Measurements from ENCODE around the gene NFIA.

The NFIA gene

DNA sequence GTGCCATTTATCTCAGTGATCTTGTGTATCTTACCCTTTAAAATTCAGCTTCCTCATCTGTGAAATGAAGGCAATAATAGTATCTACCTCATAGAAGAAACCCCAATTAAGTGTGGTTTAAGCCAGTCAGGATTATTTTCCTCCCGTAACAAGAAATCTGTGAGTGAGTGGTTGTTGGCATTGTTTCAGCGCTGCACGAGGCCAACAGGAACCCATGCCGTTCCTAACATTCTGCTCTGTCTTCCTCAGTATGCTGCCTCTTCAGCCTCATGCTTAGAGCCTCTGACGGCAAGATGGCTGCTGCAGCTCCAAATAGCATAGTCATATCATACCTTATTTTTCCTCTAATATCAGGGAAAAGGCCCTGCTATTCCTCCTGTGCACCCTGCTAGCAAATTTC is 352.9 kb downstream of the NFIA start:
- no peak for TF ChIP-seq CTCF (IDR thresholded peaks at IDR 0.05; ENCODE audit: low read depth, low read length)
- no peak for DNase-seq (ENCODE audit: extremely low read depth, low read depth)

DNA sequence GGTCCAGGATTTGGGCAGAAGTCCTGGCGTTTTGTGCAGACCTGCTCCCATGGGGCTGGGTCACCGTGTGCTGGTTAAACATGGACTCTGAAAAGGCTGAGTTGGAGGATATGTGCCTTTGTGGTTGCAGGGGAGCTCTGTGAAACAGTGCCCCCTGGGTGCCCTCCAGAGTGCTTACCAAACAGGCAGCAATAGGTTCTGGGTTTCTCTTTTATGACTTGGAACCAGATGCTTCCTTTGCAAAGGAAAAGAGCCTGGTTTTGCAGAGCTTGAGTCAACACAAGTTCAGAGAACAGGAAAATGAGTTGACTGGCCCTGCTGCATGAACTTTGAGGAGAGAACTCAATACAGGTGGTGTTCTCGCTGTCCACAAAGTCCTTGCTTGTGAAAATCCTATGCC is 353.7 kb downstream of the NFIA start:
- DNase-seq (ENCODE audit: extremely low read depth, low read depth) = no peak
- no peak; the same call in 1 of the 2 replicates for TF ChIP-seq CTCF (IDR thresholded peaks at IDR 0.05; ENCODE audit: low read depth, low read length)

DNA sequence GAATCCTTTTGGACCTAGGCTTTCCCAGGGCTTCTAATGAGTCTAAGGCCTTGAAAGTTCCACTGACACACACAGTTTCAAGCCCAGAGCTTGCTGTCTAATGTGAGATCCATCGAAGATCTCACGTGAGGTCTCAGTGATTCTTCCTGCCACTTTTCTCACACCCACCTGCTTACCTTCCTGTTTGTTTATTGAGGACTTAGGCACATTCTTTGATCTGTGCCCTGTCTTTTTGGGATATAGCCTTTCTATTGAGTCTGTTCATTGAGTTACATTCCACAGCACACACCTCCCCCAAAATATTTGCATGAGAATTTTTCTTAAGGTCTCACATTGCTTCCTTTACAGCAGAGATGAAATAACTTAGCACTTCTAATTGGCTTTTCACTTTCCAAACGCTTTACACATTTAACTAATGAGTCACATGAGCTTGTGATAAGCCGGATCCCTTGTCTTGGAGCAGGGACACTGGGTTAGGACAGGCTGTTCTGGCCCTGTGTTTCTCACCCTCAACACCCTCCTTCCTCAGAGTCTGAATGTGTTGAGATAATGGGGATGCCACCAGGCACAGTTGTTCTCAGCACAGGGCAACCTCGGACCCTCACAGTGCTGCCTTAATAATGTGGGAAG is 354.2 kb downstream of the NFIA start:
- TF ChIP-seq CTCF (IDR thresholded peaks at IDR 0.05; ENCODE audit: low read depth, low read length) = no peak
- no peak for DNase-seq (ENCODE audit: extremely low read depth, low read depth)

DNA sequence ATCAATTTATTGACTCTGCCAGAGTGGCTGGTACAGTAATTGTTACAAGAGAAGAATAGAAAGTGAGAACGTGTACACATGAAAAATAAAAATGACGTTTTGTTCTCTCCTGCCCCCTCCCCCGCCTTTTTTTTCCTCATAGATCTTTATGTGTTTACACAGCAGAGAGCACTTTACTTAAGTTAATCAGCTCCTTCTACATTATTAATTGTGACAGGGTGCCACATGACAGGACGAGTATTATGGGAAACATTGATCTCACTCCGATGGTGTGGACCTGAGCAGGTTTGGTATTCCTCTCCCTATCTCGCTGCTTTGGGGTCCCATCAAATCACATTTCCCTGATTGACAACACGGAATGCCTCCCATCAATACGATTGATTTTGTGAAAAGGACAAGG is 356.9 kb downstream of the NFIA start:
- no peak for DNase-seq (ENCODE audit: extremely low read depth, low read depth)
- TF ChIP-seq CTCF (IDR thresholded peaks at IDR 0.05; ENCODE audit: low read depth, low read length) = no peak

- peak; percentile 8 for DNase-seq (ENCODE audit: extremely low read depth, low read depth)
- TF ChIP-seq CTCF (IDR thresholded peaks at IDR 0.05; ENCODE audit: low read depth, low read length) = no peak
These were observed 359.4 kb downstream of the NFIA start for GRCh38 chr1:61441723-61442262.

- TF ChIP-seq CTCF (IDR thresholded peaks at IDR 0.05; ENCODE audit: low read depth, low read length) = no peak
- DNase-seq (ENCODE audit: extremely low read depth, low read depth) = no peak
These were observed 360.2 kb downstream of the NFIA start for GRCh38 chr1:61442544-61442943.

GRCh38 chr1:61444288-61444687 is 361.9 kb downstream of the NFIA start:
- TF ChIP-seq CTCF (IDR thresholded peaks at IDR 0.05; ENCODE audit: low read depth, low read length) = no peak
- no peak for DNase-seq (ENCODE audit: extremely low read depth, low read depth)

Data from AG09319 (cell line).